Smooth muscle cell (in vitro differentiated cells): ENCODE measurements around the gene TSC22D2. TPM values are rescaled to one million over a fixed set of nuclear protein-coding genes. Genes with fewer than 3 reads are reported as not detected.
A peak's percentile ranks its signal among the peaks of the same experiment; 100 is the strongest.

Experiments used
- DNase-seq: peaks from one replicate; lab custom pipeline; 2025; ENCODE audit not compliant: unreplicated experiment; lab: John Stamatoyannopoulos, UW
- H2AFZ ChIP-seq: fragments of 200-600 bp; sonication (generic); 2 replicates; pipeline ENCODE4 v1.6.0; 2016; ENCODE audit warnings: antibody characterized with exemption, low read depth, mild to moderate bottlenecking
- H3F3A ChIP-seq: fragments of 200-600 bp; sonication (generic); 2 replicates; pipeline ENCODE4 v1.6.0; 2017; ENCODE audit warnings: antibody characterized with exemption, low read depth
- H3K27ac ChIP-seq: fragments of 200-600 bp; sonication (generic); 2 replicates; pipeline ENCODE4 v1.5.1; 2016; ENCODE audit warnings: low read depth, mild to moderate bottlenecking
- H3K27me3 ChIP-seq: fragments of 200-600 bp; sonication (generic); 2 replicates; pipeline ENCODE4 v1.6.1; 2016; ENCODE audit warnings: low read depth, mild to moderate bottlenecking
- H3K36me3 ChIP-seq: fragments of 200-600 bp; sonication (generic); 2 replicates; pipeline ENCODE4 v1.5.1; 2016; ENCODE audit warnings: low read depth
- H3K4me1 ChIP-seq: fragments of 200-600 bp; sonication (generic); 2 replicates; pipeline ENCODE4 v1.5.1; 2016; ENCODE audit warnings: low read depth
- H3K4me2 ChIP-seq: fragments of 200-600 bp; sonication (generic); 2 replicates; pipeline ENCODE4 v1.6.0; 2016; ENCODE audit warnings: mild to moderate bottlenecking
- H3K4me3 ChIP-seq: fragments of 200-600 bp; sonication (generic); 2 replicates; pipeline ENCODE4 v1.5.1; 2016; ENCODE audit warnings: mild to moderate bottlenecking
- H3K79me2 ChIP-seq: fragments of 200-600 bp; sonication (generic); 2 replicates; pipeline ENCODE4 v1.6.0; 2016; ENCODE audit warnings: low read depth, mild to moderate bottlenecking
- H3K9ac ChIP-seq: fragments of 200-600 bp; sonication (generic); 2 replicates; pipeline ENCODE4 v1.6.0; 2016; ENCODE audit warnings: low read depth
- H3K9me3 ChIP-seq: fragments of 200-600 bp; sonication (generic); replicated peaks from 2 replicates; pipeline ENCODE4 v1.5.1; 2016; ENCODE audit warnings: low read depth
- H4K20me1 ChIP-seq: fragments of 200-600 bp; sonication (generic); 2 replicates; pipeline ENCODE4 v1.6.0; 2016; ENCODE audit warnings: low read depth
- CTCF ChIP-seq: fragments of 200-600 bp; sonication (generic); IDR thresholded peaks from 2 replicates; pipeline ENCODE4 v1.5.1; 2017; ENCODE audit warnings: borderline replicate concordance, mild to moderate bottlenecking, antibody characterized with exemption; ENCODE audit not compliant: insufficient read depth, poor library complexity, severe bottlenecking
- WGBS: methylation state at CpG from one replicate; pipeline ENCODE4 v1.1.7; 2016; ENCODE audit warnings: low lambda C conversion rate; 5-methylcytosine and 5-hydroxymethylcytosine counted together
- polyA plus RNA-seq: library from polyadenylated mRNA; unstranded; fragments of >200 nt; fragmentation: Nextera tagmentation; extraction: Ambion mirVana; gene quantifications from 2 replicates; pipeline ENCODE4 v1.2.1, GENCODE V29; 2016
- total RNA-seq: library from RNA; depleted of rRNA; stranded (reverse); fragments of >200 nt; gene quantifications from 2 replicates; pipeline ENCODE4 v1.2.3, GENCODE V29; 2014

Gene TSC22D2
- total and polyA plus RNA-seq, 2 experiments from 2014 or later: 31.7 to 37.0 TPM

- no peaks in the 10 kb centered on the region for H3K79me2 ChIP-seq
- H3K27me3 ChIP-seq: no peaks in the 10 kb centered on the region
- H3F3A ChIP-seq: peaks cover 9% of the 10 kb centered on the region
- H2AFZ ChIP-seq: peak overlapping the region; percentile 32
- peak overlapping the region; percentile 95 for H3K27ac ChIP-seq
- H3K4me1 ChIP-seq: peaks cover 35% of the 10 kb centered on the region
- H3K36me3 ChIP-seq: no peaks in the 10 kb centered on the region
- peak overlapping the region; percentile 81 for H3K4me2 ChIP-seq
- H3K9ac ChIP-seq: peak overlapping the region; percentile 89
- H3K9me3 ChIP-seq: no peaks in the 10 kb centered on the region
- WGBS: 1% methylated on average over 4 of the region's 4 CpGs
- TF ChIP-seq CTCF: no peak
- H3K4me3 ChIP-seq: peak overlapping the region; percentile 42
- no peaks in the 10 kb centered on the region for H4K20me1 ChIP-seq
- DNase-seq: peak; percentile 5
Observed at GRCh38 chr3:150370122-150370602, 37.9 kb upstream of the TSC22D2 start.

- TF ChIP-seq CTCF: no peak
- peak overlapping the region; percentile 81 for H3K4me2 ChIP-seq
- 91% methylated on average over 1 of the region's 1 CpG for WGBS
- peaks cover 9% of the 10 kb centered on the region for H3F3A ChIP-seq
- peak overlapping the region; percentile 42 for H3K4me3 ChIP-seq
- H3K4me1 ChIP-seq: peaks cover 35% of the 10 kb centered on the region
- no peaks in the 10 kb centered on the region for H3K79me2 ChIP-seq
- H3K9ac ChIP-seq: peak overlapping the region; percentile 89
- peak overlapping the region; percentile 95 for H3K27ac ChIP-seq
- H3K9me3 ChIP-seq: no peaks in the 10 kb centered on the region
- H3K36me3 ChIP-seq: no peaks in the 10 kb centered on the region
- H4K20me1 ChIP-seq: no peaks in the 10 kb centered on the region
- no peak overlapping the region for H2AFZ ChIP-seq
- no peaks in the 10 kb centered on the region for H3K27me3 ChIP-seq
- DNase-seq: no peak
Observed at GRCh38 chr3:150370999-150371398, 37.1 kb upstream of the TSC22D2 start.

GRCh38 chr3:150371741-150372254 is 36.3 kb upstream of the TSC22D2 start:
- H3K27me3 ChIP-seq: no peaks in the 10 kb centered on the region
- H3K36me3 ChIP-seq: no peaks in the 10 kb centered on the region
- TF ChIP-seq CTCF: no peak
- peaks cover 35% of the 10 kb centered on the region for H3K4me1 ChIP-seq
- no peaks in the 10 kb centered on the region for H3K9me3 ChIP-seq
- H3K79me2 ChIP-seq: no peaks in the 10 kb centered on the region
- H3K4me3 ChIP-seq: peak overlapping the region; percentile 42
- DNase-seq: no peak
- H4K20me1 ChIP-seq: no peaks in the 10 kb centered on the region
- WGBS: 6% methylated on average over 6 of the region's 6 CpGs
- no peak overlapping the region for H2AFZ ChIP-seq
- H3K27ac ChIP-seq: peak overlapping the region; percentile 95
- H3F3A ChIP-seq: peaks cover 9% of the 10 kb centered on the region
- peak overlapping the region; percentile 89 for H3K9ac ChIP-seq
- peak overlapping the region; percentile 81 for H3K4me2 ChIP-seq

- peaks cover 9% of the 10 kb centered on the region for H3F3A ChIP-seq
- H3K27me3 ChIP-seq: no peaks in the 10 kb centered on the region
- no peak overlapping the region for H2AFZ ChIP-seq
- TF ChIP-seq CTCF: no peak
- no peaks in the 10 kb centered on the region for H4K20me1 ChIP-seq
- H3K4me3 ChIP-seq: peak overlapping the region; percentile 42
- 96% methylated on average over 2 of the region's 2 CpGs for WGBS
- peak overlapping the region; percentile 95 for H3K27ac ChIP-seq
- DNase-seq: no peak
- no peaks in the 10 kb centered on the region for H3K79me2 ChIP-seq
- H3K4me2 ChIP-seq: peak overlapping the region; percentile 81
- H3K9ac ChIP-seq: peak overlapping the region; percentile 58
- peaks cover 35% of the 10 kb centered on the region for H3K4me1 ChIP-seq
- no peaks in the 10 kb centered on the region for H3K9me3 ChIP-seq
- no peaks in the 10 kb centered on the region for H3K36me3 ChIP-seq
Observed at GRCh38 chr3:150372320-150372719, 35.8 kb upstream of the TSC22D2 start.
